ENCODE measurements around the gene MARCKSL1. TPM values are rescaled to one million over a fixed set of nuclear protein-coding genes. Genes with fewer than 3 reads are reported as not detected.

The MARCKSL1 gene
- 263 and 317 TPM in 2 replicates for total RNA-seq
- polyA plus RNA-seq = 435 and 587 TPM in 2 replicates

DNA sequence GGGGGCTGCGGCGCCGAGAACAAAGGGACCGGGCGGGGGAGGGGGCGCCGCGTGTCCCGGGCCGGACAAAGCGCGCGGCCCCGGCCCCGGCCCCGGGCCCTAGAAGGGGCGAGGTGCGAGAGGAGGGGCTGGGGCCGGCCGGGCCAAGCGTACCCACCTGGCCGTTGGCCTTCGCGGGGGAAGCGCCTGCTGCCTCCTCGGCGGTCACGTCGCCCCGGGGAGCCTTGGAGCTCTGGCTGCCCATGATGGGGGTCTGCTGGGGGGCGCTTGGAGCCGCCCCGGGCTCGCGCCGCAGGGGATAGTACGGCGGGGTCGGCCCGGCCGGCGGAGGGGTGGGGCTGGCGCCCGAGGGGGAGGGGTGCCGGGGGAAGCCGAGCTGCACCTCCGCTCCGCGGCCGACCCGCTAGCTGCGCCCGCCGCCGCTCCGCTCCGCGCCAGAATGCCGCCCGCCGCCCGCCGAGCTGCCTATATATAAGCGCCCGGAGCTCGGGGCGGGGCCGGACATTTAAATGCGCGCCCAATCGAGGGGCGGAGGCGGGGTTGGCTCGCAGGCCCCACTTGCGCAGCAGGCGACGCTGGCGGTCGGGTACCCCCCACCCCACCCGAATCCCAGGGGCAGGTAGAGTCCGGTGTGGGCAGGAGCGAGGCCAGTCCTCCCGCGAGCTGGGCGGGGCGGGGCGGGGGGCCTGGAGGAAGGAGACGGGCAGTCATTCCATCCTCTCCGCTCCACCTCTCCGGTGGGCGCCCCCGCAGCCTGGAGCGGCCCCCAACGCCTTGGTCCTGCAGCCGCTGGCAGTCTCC is at the start of gene MARCKSL1:
TSS of gene MARCKSL1 (minus strand) at position 444 of the 801 bp plus-strand sequence. CDS start at position 244, 200 bp downstream.
- peak; percentile 84 to 89 for DNase-seq (ENCODE audit: low read depth in 1 of 2, low spot score in 1 of 2)
- H3K4me1 ChIP-seq (ENCODE audit: low read depth) = peaks cover 7% of the 10 kb centered on the region
- no peaks in the 10 kb centered on the region for H3K27me3 ChIP-seq
- peaks cover 19% of the 10 kb centered on the region for H3K36me3 ChIP-seq
- peak within 1 kb of the TSS; percentile 100 for H3K4me3 ChIP-seq
- H3K9me3 ChIP-seq (ENCODE audit: low read depth) = no peaks in the 10 kb centered on the region
- no peak for TF ChIP-seq CTCF (IDR thresholded peaks at IDR 0.05; ENCODE audit: low read depth, low read length)
- H3K27ac ChIP-seq = peak within 1 kb of the TSS; percentile 80

- no peak for DNase-seq (ENCODE audit: low read depth in 1 of 2, low spot score in 1 of 2)
- H3K4me3 ChIP-seq = no peak overlapping the region
- H3K9me3 ChIP-seq (ENCODE audit: low read depth) = no peaks in the 10 kb centered on the region
- no peak overlapping the region for H3K27ac ChIP-seq
- no peak for TF ChIP-seq CTCF (IDR thresholded peaks at IDR 0.05; ENCODE audit: low read depth, low read length)
- peaks cover 70% of the 10 kb centered on the region for H3K36me3 ChIP-seq
- H3K27me3 ChIP-seq = no peaks in the 10 kb centered on the region
- no peaks in the 10 kb centered on the region for H3K4me1 ChIP-seq (ENCODE audit: low read depth)
Measured at GRCh38 chr1:32380057-32380456, 44.0 kb upstream of the MARCKSL1 start.

GRCh38 chr1:32377541-32378220 is 41.6 kb upstream of the MARCKSL1 start:
- no peak for TF ChIP-seq CTCF (IDR thresholded peaks at IDR 0.05; ENCODE audit: low read depth, low read length)
- no peak for DNase-seq (ENCODE audit: low read depth in 1 of 2, low spot score in 1 of 2)
- H3K27ac ChIP-seq = no peak overlapping the region
- H3K27me3 ChIP-seq = no peaks in the 10 kb centered on the region
- peaks cover 58% of the 10 kb centered on the region for H3K36me3 ChIP-seq
- H3K9me3 ChIP-seq (ENCODE audit: low read depth) = no peaks in the 10 kb centered on the region
- no peaks in the 10 kb centered on the region for H3K4me1 ChIP-seq (ENCODE audit: low read depth)
- no peak overlapping the region for H3K4me3 ChIP-seq

GRCh38 chr1:32376199-32376598 is 40.2 kb upstream of the MARCKSL1 start:
- H3K4me1 ChIP-seq (ENCODE audit: low read depth) = no peaks in the 10 kb centered on the region
- peaks cover 50% of the 10 kb centered on the region for H3K36me3 ChIP-seq
- TF ChIP-seq CTCF (IDR thresholded peaks at IDR 0.05; ENCODE audit: low read depth, low read length) = no peak

GRCh38 chr1:32373996-32374592 is 38.1 kb upstream of the MARCKSL1 start:
- no peak overlapping the region for H3K4me3 ChIP-seq
- no peaks in the 10 kb centered on the region for H3K4me1 ChIP-seq (ENCODE audit: low read depth)
- H3K27ac ChIP-seq = no peak overlapping the region
- no peaks in the 10 kb centered on the region for H3K9me3 ChIP-seq (ENCODE audit: low read depth)
- DNase-seq (ENCODE audit: low read depth in 1 of 2, low spot score in 1 of 2) = no peak
- H3K36me3 ChIP-seq = peaks cover 40% of the 10 kb centered on the region
- no peak for TF ChIP-seq CTCF (IDR thresholded peaks at IDR 0.05; ENCODE audit: low read depth, low read length)
- no peaks in the 10 kb centered on the region for H3K27me3 ChIP-seq

More at GRCh38 chr1:32376199-32376598, 40.2 kb upstream of the MARCKSL1 start:
- Histone ChIP-seq H3K27ac (no peak overlapping the region), H3K9me3 (ENCODE audit: low read depth) (no peaks in the 10 kb centered on the region), H3K27me3 (no peaks in the 10 kb centered on the region), H3K4me3 (no peak overlapping the region)
- no peak for DNase-seq (ENCODE audit: low read depth in 1 of 2, low spot score in 1 of 2)
